GM10248 (cell line): ENCODE results near the gene PXT1.
"Not testable (repeated sequence)": the region's sequence is repeated elsewhere in the genome, so short reads cannot be mapped to it uniquely, and the experiment has no call there.

Experiments used
- CTCF ChIA-PET: fragments of 300-600 bp; sonication (Branson Sonifier 250); formaldehyde crosslinking; extraction: SDS; loops from one replicate; lab custom pipeline; 2021; ENCODE audit warnings: antibody characterized with exemption; lab: Yijun Ruan, JAX
- POLR2A ChIA-PET: fragments of 350-650 bp; sonication (Branson Sonifier 250); formaldehyde crosslinking; extraction: SDS; loops from one replicate; lab custom pipeline; 2020; ENCODE audit warnings: antibody characterized with exemption; lab: Yijun Ruan, JAX
- DNase-seq: peaks from one replicate; pipeline ENCODE4 v3.0.0; 2012; ENCODE audit errors: extremely low spot score
- CTCF ChIP-seq: IDR thresholded peaks from 2 replicates; pipeline ENCODE4 v1.5.1; 2012; ENCODE audit warnings: mild to moderate bottlenecking, low read depth; ENCODE audit errors: extremely low read depth, missing control alignments, control extremely low read depth

PXT1 gene

GRCh38 chr6:36464233-36464632 is 21.6 kb upstream of the PXT1 start:
- POLR2A ChIA-PET, result no interaction called here
- no peak for TF ChIP-seq CTCF
- no peak for DNase-seq
- CTCF ChIA-PET, result no interaction called here

GRCh38 chr6:36463676-36464075 is 21.0 kb upstream of the PXT1 start:
- TF ChIP-seq CTCF, result no peak
- no peak for DNase-seq
- ChIA-PET CTCF (no interaction called here), POLR2A (no interaction called here)

- POLR2A ChIA-PET, result no interaction called here
- DNase-seq, result no peak
- CTCF ChIA-PET, result interaction anchor here (1.5 to 1.9 kb wide), 2 partner anchors 13 to 38 kb away, joined by 4 to 10 read pairs; no protein-coding TSS in a partner anchor
- TF ChIP-seq CTCF, result no peak
Observed at GRCh38 chr6:36461646-36462045, 19.0 kb upstream of the PXT1 start.

- POLR2A ChIA-PET, result no interaction called here
Observed at GRCh38 chr6:36460916-36461315, 18.3 kb upstream of the PXT1 start.

GRCh38 chr6:36459501-36459900 is 16.8 kb upstream of the PXT1 start:
- no peak for DNase-seq
- POLR2A ChIA-PET, result no interaction called here
- TF ChIP-seq CTCF, result no peak
- CTCF ChIA-PET, result interaction anchor here (1.0 to 1.5 kb wide), 5 partner anchors 9 to 48 kb away, joined by 3 to 6 read pairs (median 3); no protein-coding TSS in a partner anchor

More at GRCh38 chr6:36460916-36461315, 18.3 kb upstream of the PXT1 start:
- CTCF ChIA-PET, result no interaction called here
- no peak for DNase-seq
- no peak for TF ChIP-seq CTCF

GRCh38 chr6:36455486-36456027 is 12.9 kb upstream of the PXT1 start:
- no peak for TF ChIP-seq CTCF
- DNase-seq, result no peak
- ChIA-PET CTCF (no interaction called here), POLR2A (no interaction called here)

GRCh38 chr6:36452897-36453296 is 10.2 kb upstream of the PXT1 start:
- ChIA-PET POLR2A (interaction anchor here (0.7 to 1.0 kb wide), 2 partner anchors 52 to 141 kb away, joined by 5 to 8 read pairs; partner anchors contain the start of gene SRSF3), CTCF (interaction anchor here (0.8 to 1.4 kb wide), 2 partner anchors 10 to 332 kb away, joined by 3 read pairs; no protein-coding TSS in a partner anchor)
- not testable (repeated sequence) for DNase-seq

GRCh38 chr6:36449173-36449572 is 6.5 kb upstream of the PXT1 start:
- CTCF ChIA-PET, result interaction anchor here (1.2 to 2.0 kb wide), 2 partner anchors 9 to 13 kb away, joined by 4 to 10 read pairs; no protein-coding TSS in a partner anchor
- DNase-seq, POLR2A ChIA-PET: not testable (repeated sequence)
